HS-27A (cell line): Measurements from ENCODE around the gene EYA2.
"Not testable (repeated sequence)": the region's sequence is repeated elsewhere in the genome, so short reads cannot be mapped to it uniquely, and the experiment has no call there.

Experiments
- DNase-seq: peaks from one replicate; pipeline ENCODE4 v3.0.0-alpha.2; 2012; ENCODE audit warnings: low read depth, missing footprints

EYA2 gene

GRCh38 chr20:46894579-46894958 lies at the start of gene EYA2:
Gene EYA2 (plus strand): TSS chr20:46894843. CDS start chr20:46990011, 95,168 bp downstream.
- DNase-seq = no peak

- DNase-seq = no peak
These were observed 49.7 kb upstream of the EYA2 start for GRCh38 chr20:46844965-46845364.

- DNase-seq = no peak
These were observed 45.4 kb upstream of the EYA2 start for GRCh38 chr20:46849269-46849668.

GRCh38 chr20:46849751-46850150 lies 44.9 kb upstream of the EYA2 start:
- DNase-seq = no peak

GRCh38 chr20:46850416-46850815 lies 44.2 kb upstream of the EYA2 start:
- no peak for DNase-seq

- DNase-seq = no peak
These were observed 43.7 kb upstream of the EYA2 start for GRCh38 chr20:46850896-46851295.

GRCh38 chr20:46851746-46852145 lies 42.9 kb upstream of the EYA2 start:
- DNase-seq = no peak

- DNase-seq = no peak
These were observed 42.3 kb upstream of the EYA2 start for GRCh38 chr20:46852313-46852712.

GRCh38 chr20:46853926-46854325 lies 40.7 kb upstream of the EYA2 start:
- no peak for DNase-seq

GRCh38 chr20:46857061-46857831 lies 37.4 kb upstream of the EYA2 start:
- DNase-seq = no peak

GRCh38 chr20:46865824-46866223 lies 28.8 kb upstream of the EYA2 start:
- DNase-seq = no peak

- DNase-seq = no peak
These were observed 24.6 kb upstream of the EYA2 start for GRCh38 chr20:46870041-46870440.

GRCh38 chr20:46872328-46873211 lies 22.1 kb upstream of the EYA2 start:
- DNase-seq = no peak

- DNase-seq = no peak
These were observed 19.6 kb upstream of the EYA2 start for GRCh38 chr20:46875059-46875458.

GRCh38 chr20:46879386-46879785 lies 15.3 kb upstream of the EYA2 start:
- DNase-seq = no peak

- DNase-seq = not testable (repeated sequence)
These were observed 14.7 kb upstream of the EYA2 start for GRCh38 chr20:46879963-46880362.

GRCh38 chr20:46883892-46884291 lies 10.8 kb upstream of the EYA2 start:
- no peak for DNase-seq

GRCh38 chr20:46890682-46891081 lies 4.0 kb upstream of the EYA2 start:
- no peak for DNase-seq

GRCh38 chr20:46893051-46893450 lies 1.6 kb upstream of the EYA2 start:
- no peak for DNase-seq

- DNase-seq = no peak
These were observed 615 bp upstream of the EYA2 start for GRCh38 chr20:46893877-46894578.

GRCh38 chr20:46894971-46895905 lies 595 bp downstream of the EYA2 start:
- no peak for DNase-seq

- no peak for DNase-seq
These were observed 1.2 kb downstream of the EYA2 start for GRCh38 chr20:46895906-46896242.
